ENCODE data around the gene CHRDL2.
"Not testable (repeated sequence)": the region's sequence is repeated elsewhere in the genome, so short reads cannot be mapped to it uniquely, and the experiment has no call there.

CHRDL2 gene

DNA sequence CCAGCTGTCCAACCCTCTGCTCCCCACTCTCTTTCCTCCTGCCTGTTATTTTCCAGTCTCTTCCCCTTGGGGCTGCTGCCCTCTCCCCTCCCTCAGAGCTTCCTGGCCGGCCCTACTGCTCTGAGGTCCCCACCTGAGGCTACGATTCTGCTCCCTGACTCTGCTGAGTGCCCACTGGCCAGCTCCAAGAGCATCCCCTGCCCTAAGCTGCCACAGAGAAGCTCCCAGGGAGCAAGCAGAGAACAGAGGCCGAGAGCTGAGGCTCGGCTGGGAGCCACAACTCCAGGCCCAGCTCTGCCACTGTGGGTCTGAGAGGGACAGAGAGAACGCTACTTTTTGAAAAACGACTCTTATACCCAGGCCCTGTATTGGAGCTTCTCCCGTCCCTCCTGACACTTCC, 61.1 kb downstream of the CHRDL2 start:
- no peak for DNase-seq (ENCODE audit: low read depth in 2 of 2)

DNA sequence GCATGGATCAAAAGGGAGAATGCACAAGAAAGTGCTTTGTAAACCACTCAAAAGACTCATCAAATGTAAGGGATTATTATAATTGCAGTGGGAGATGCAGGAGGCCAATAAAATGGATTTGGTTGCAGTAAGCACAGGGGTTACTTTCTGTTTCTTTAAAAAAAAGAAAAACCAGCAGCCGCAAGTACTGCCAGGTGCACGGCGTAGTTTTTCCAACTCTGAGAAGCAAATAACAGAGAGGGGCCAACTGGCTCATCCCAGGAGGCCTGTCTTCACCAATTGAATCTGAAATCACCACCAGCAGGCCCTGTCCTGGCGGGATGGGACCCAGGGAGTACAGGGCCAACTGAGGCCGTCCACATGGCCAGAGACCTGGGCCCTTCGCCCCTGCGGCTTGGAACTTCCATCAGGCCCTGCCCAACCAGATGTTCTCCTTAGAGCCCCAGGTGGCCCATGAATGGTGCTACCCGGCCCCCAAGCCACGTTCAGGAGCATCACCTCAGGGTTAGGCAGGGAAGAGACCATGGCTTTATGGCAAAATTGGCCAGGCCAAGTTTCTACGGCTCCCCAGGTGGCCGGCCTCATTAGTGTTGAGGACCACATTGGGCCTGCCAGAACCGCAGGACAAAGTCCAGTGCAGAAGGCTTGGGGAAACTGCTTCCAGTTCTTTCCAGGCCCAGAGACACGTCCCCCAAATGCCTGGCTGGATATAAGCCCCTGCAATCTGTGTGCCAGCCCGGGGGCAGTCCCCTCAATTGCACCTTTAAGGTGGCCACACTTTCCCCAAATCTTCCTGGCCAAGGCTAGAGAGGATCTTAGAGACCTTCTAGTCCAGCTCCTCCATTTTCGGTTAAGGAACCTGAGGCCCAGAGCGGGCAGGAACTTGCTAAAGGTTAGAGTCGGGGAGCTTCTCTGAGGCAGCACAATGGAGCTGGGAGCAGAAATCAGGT, 61.7 kb downstream of the CHRDL2 start:
- DNase-seq (ENCODE audit: low read depth in 2 of 2), result no peak

DNA sequence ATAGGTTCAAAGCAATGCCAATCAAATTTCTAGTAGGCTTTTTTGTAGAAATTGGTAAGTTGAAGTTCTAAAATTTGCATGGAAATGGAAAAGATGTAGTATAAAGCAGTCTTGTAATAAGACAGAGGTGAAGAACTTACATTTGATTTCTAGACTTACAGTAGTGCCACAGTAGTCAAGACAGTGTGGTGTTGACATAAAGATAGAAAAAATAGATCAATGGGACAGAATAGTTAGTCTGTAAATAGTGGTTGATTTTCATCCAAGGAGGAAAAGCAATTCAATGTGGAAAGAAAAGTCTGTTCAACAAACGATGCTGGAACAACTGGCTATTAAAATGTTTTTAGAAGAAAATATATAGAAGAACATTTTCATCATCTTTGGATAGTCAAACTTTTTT, 67.9 kb downstream of the CHRDL2 start:
- no peak for DNase-seq (ENCODE audit: low read depth in 2 of 2)

DNA sequence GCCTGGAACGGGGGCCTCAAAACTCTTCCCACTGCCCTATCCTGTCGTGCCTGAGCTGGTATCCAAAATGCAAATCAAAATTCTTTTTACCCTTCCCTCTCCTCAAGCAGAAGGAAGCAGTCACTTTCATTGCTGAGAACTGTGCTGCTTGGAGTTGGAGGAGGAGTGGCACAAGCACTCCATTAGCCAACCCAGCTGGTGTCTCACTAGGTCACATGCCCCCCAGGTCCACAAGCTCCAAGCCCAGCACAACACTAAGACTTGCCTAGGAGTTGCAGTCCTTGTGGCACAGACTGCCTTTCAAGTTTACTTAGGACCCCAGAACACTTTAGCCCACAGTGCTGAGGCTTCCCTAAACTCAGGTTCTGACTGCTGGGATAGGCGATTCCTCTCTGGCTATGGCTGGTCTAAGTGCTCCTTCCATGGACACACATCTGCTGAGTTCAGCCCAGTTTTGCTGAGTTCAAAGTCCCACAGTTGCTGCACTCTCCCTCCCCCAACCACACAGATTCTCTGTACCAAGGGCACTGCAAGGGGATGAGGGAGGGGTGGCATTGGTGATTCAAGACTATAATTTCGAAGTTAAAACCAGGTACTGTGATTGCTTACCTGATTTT, 68.6 kb downstream of the CHRDL2 start:
- no peak for DNase-seq (ENCODE audit: low read depth in 2 of 2)

DNA sequence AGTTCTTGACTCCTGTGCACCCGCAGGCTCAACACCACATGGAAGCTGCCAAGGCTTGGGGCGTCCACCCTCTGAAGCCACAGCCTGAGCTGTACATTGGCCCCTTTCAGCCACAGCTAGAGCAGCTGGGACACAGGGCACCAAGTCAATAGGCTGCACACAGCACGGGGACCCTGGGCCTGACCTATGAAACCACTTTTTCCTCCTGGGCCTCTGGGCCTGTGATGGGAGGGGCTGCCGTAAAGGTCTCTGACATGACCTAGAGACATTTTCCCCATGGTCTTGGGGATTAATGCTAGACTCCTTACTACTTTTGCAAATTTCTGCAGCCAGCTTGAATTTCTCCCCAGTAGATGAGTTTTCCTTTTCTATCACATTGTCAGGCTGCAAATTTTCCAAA, 72.1 kb downstream of the CHRDL2 start:
- DNase-seq (ENCODE audit: low read depth in 2 of 2), result not testable (repeated sequence)

DNA sequence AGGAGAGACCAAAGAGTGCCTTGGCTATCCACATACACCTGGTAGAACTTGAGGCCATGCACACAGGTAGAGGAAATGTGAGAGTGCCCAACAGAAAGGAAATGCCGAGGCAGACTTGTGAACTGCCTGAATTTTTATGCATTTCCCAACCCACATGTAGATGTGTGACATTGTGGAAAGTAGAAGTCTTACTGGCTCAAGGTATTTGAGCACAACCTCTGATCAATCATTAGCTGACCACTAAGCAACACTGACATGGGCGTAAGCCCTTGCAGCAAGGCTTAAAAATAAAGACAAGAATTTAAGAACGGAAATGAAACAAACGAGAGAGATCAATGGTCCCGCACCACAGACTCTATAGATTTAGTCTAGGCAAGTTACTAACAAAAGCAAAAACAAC, 76.2 kb downstream of the CHRDL2 start:
- DNase-seq (ENCODE audit: low read depth in 2 of 2), result no peak

DNA sequence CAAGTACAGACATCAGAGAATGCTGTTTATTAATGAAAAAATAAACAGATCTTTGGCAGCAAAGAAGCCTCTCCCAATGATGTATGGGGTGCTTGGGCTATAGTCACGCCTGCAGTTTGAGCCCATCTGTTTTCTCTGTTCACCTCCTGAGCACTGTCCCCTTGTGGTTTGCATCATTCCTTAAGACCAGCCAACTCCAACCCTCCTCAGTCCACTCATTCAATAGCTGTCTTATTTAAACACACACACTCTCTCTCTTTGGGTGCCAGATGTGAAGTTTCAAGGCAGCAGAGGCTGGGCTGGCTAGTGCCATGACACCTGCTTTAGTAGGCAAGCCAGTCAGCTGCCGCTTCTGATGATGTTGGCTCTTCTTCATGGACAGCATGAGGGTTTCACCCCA, 80.7 kb downstream of the CHRDL2 start:
- DNase-seq (ENCODE audit: low read depth in 2 of 2), result no peak

DNA sequence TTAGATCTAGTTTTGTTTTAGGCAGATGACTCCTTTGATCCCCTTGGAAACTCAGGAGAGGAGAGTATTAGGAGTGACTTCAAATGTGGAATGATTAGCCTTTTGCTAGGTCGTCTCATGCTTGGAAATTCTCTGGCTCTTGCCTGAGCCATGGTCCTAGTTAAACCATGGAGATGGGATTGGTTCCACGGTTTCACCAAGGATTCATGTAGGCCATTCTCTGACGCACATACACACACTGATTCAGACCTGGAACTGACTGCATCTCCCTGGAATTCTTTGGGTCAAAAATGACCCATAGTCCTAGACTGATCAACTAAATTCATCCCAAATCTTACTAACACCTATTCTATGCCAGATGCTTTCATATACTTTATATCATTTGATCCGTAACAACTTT, 82.3 kb downstream of the CHRDL2 start:
- DNase-seq (ENCODE audit: low read depth in 2 of 2), result no peak

DNA sequence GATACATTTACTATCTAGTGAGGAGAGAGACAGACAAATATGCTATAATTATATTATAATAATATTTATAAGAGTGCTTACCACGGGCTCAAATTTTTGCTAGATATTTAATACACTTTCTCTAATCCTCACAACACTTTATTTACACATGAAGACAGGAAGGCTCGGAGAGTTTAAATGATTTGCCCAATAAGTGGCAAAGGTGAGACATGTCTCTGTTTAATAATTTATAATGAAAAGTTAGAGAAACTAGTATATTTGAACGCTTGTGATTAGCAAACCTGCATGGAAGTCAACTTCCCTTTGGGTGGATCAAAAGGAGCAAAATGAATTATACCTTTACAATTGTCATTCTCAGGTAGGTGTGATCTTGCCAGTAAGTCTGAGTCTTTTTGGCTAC, 83.4 kb downstream of the CHRDL2 start:
- DNase-seq (ENCODE audit: low read depth in 2 of 2), result no peak

DNA sequence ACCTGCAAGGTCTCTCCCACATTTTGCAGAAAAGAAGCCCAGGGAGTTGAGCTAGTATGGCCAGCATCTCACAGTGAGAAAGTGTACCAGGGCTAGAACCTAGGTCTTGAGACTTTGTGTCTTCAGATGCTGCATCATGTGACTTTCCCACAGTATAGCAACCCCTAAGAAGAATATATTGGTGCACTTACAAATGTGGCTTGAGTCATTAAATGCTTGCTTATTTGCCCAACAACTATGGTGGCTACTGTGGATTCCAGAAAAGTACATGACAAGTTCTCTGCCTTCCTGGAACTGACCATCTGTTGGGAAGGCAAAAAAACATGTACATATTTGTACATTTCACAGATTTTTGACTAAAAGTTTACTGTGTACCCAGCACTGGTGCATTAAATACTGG, 83.8 kb downstream of the CHRDL2 start:
- no peak for DNase-seq (ENCODE audit: low read depth in 2 of 2)

DNA sequence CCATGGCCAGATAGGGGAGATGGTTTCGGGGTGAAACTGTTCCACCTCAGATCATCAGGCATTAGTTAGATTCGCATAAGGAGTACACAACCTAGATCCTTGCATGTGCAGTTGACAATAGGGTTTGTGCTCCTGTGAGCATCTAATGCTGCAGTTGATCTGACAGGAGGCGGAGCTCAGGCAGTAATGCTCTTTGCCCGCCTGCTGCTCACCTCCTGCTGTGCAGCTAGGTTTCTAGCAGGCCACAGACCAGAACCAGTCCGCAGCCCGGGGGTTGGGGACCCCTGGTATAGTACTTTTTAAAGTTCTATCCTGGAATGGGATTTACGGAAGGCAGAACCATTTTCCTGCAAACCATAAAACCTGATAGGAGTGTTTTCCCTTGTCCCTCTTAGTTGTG, 84.3 kb downstream of the CHRDL2 start:
- no peak for DNase-seq (ENCODE audit: low read depth in 2 of 2)

Measured in stimulated activated CD4-positive, alpha-beta T cell treated with anti-CD3 and anti-CD28 coated beads, Interleukin-15, amount 100 ng/mL, for 48 hours (primary cell).